ENCODE measurements around the gene NBEAL1.

DNA sequence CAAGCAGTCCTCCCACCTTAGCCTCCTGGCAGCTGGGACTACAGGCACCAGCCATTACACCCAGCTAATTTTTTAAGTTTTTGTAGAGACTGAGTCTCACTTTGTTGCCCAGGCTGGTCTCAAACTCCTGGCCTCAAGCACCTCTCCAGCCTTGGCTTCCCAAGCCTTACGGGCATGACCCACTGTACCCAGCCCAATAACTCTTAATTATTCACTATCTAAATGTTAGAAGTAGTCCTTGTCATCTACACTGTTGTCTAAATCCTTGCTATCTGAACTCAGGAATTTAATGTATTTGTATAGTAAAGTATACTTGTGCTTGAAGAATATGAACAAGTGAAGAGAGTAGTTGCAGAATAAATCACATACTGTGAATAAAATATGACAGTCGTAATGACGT is 37.9 kb upstream of the NBEAL1 start:
- TF ChIP-seq, protein P1, sequence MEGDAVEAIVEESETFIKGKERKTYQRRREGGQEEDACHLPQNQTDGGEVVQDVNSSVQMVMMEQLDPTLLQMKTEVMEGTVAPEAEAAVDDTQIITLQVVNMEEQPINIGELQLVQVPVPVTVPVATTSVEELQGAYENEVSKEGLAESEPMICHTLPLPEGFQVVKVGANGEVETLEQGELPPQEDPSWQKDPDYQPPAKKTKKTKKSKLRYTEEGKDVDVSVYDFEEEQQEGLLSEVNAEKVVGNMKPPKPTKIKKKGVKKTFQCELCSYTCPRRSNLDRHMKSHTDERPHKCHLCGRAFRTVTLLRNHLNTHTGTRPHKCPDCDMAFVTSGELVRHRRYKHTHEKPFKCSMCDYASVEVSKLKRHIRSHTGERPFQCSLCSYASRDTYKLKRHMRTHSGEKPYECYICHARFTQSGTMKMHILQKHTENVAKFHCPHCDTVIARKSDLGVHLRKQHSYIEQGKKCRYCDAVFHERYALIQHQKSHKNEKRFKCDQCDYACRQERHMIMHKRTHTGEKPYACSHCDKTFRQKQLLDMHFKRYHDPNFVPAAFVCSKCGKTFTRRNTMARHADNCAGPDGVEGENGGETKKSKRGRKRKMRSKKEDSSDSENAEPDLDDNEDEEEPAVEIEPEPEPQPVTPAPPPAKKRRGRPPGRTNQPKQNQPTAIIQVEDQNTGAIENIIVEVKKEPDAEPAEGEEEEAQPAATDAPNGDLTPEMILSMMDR (optimal IDR thresholded peaks at IDR 0.05 in 1 of 3, IDR thresholded peaks at IDR 0.05 in 1 of 3, conservative IDR thresholded peaks at IDR 0.05 in 1 of 3; ENCODE audit: extremely low read depth in 1 of 3, insufficient read depth in 2 of 3, low read length in 3 of 3) = no peak
- TF ChIP-seq EZH2 (IDR thresholded peaks at IDR 0.05; ENCODE audit: low read length) = no peak
